ENCODE data around the gene CA12. TPM values are rescaled to one million over a fixed set of nuclear protein-coding genes. Genes with fewer than 3 reads are reported as not detected.

The CA12 gene
- polyA plus RNA-seq, 3 donors = not detected

DNA sequence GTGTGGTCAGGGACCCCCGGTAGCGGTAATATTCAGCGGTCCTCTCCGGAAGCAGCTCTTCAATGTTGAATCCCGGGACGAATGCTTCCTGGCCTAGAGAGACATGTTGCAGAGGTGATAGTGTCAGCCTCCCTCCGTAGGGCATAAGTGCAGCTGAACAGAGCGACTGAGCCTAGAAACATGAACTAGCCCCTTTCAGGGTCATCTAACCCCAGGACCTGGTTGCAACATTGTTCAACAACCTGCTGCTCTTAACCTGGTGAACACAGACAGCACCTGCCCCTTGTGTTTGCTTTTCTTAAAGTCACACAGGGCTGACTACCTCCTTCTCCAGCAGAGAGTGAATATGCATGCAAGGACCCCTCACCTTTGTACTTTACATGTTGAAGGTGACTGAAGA lies 41.3 kb downstream of the CA12 start:
- TF ChIP-seq, protein P1, sequence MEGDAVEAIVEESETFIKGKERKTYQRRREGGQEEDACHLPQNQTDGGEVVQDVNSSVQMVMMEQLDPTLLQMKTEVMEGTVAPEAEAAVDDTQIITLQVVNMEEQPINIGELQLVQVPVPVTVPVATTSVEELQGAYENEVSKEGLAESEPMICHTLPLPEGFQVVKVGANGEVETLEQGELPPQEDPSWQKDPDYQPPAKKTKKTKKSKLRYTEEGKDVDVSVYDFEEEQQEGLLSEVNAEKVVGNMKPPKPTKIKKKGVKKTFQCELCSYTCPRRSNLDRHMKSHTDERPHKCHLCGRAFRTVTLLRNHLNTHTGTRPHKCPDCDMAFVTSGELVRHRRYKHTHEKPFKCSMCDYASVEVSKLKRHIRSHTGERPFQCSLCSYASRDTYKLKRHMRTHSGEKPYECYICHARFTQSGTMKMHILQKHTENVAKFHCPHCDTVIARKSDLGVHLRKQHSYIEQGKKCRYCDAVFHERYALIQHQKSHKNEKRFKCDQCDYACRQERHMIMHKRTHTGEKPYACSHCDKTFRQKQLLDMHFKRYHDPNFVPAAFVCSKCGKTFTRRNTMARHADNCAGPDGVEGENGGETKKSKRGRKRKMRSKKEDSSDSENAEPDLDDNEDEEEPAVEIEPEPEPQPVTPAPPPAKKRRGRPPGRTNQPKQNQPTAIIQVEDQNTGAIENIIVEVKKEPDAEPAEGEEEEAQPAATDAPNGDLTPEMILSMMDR (IDR thresholded peaks at IDR 0.05) = no peak
- Histone ChIP-seq H3K79me2 (ENCODE audit: insufficient read depth, low read length) (no peaks in the 10 kb centered on the region), H4K20me1 (ENCODE audit: insufficient read depth, low read length) (no peaks in the 10 kb centered on the region), H3K4me2 (replicated peaks; ENCODE audit: extremely low read depth, low read length, poor library complexity, severe bottlenecking) (no peak overlapping the region), H2AFZ (ENCODE audit: insufficient read depth, low read depth, low read length, poor library complexity, severe bottlenecking) (no peak overlapping the region), H3K36me3 (replicated peaks in 1 of 2; ENCODE audit: control insufficient read depth in 1 of 2, insufficient read depth in 2 of 2, low read length in 2 of 2) (no peaks in the 10 kb centered on the region), H3K27me3 (ENCODE audit: control insufficient read depth in 2 of 2, insufficient read depth in 2 of 2, low read length in 2 of 2) (no peaks in the 10 kb centered on the region), H3K9me3 (replicated peaks in 1 of 2; ENCODE audit: control insufficient read depth in 1 of 2, insufficient read depth in 1 of 2, low read length in 2 of 2) (no peaks in the 10 kb centered on the region), H3K27ac (ENCODE audit: low read depth in 1 of 2, low read length in 2 of 2) (no peak overlapping the region), H3K9ac (ENCODE audit: insufficient read depth, low read length, poor library complexity, severe bottlenecking) (no peak overlapping the region), H3K4me3 (replicated peaks in 1 of 3; ENCODE audit: low read depth in 2 of 3, low read length in 3 of 3) (no peak overlapping the region), H3K4me1 (ENCODE audit: control insufficient read depth in 1 of 2, insufficient read depth in 2 of 2, low read length in 2 of 2) (no peaks in the 10 kb centered on the region)
- no peak for DNase-seq
- H3K4me1 Mint-ChIP-seq = no peaks in the 10 kb centered on the region
- WGBS (ENCODE audit: insufficient coverage) = 100% methylated on average over 2 of the region's 8 CpGs
- intact Hi-C loops (cut with micrococcal nuclease) = no loop called here
- no peaks in the 10 kb centered on the region for H3K9me3 Mint-ChIP-seq
- H3K4me3 Mint-ChIP-seq = no peak overlapping the region
- H3K36me3 Mint-ChIP-seq = no peaks in the 10 kb centered on the region
- H3K27ac Mint-ChIP-seq = no peak overlapping the region
- H3K27me3 Mint-ChIP-seq (ENCODE audit: low read depth in 3 of 3) = peaks cover 0 to 3% (median 0%) of the 10 kb centered on the region in 3 donors

DNA sequence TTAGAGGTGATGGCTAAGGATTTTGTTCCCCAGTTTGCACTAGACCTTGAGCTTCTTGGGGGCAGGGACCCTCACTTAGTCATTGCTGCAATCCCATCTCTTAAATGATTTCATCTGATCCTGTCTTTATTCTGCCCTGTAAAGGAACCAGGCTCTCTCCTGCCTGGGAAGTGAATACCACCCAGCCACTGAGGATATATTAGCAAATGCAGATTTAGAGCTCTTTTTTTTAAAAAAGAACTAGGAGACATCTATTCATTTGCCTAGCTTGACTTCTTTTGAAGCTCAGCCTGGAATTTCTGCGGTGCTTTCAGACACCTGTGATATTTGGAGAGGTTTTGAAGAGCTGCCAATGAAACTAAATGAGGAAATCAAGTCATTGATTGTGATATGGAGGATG lies 41.8 kb downstream of the CA12 start:
- Histone ChIP-seq H2AFZ (ENCODE audit: insufficient read depth, low read depth, low read length, poor library complexity, severe bottlenecking) (no peak overlapping the region), H3K27ac (ENCODE audit: low read depth in 1 of 2, low read length in 2 of 2) (no peak overlapping the region), H3K9me3 (replicated peaks in 1 of 2; ENCODE audit: control insufficient read depth in 1 of 2, insufficient read depth in 1 of 2, low read length in 2 of 2) (no peaks in the 10 kb centered on the region), H3K27me3 (ENCODE audit: control insufficient read depth in 2 of 2, insufficient read depth in 2 of 2, low read length in 2 of 2) (no peaks in the 10 kb centered on the region), H3K4me1 (ENCODE audit: control insufficient read depth in 1 of 2, insufficient read depth in 2 of 2, low read length in 2 of 2) (no peaks in the 10 kb centered on the region), H3K9ac (ENCODE audit: insufficient read depth, low read length, poor library complexity, severe bottlenecking) (no peak overlapping the region), H3K4me2 (replicated peaks; ENCODE audit: extremely low read depth, low read length, poor library complexity, severe bottlenecking) (no peak overlapping the region), H3K79me2 (ENCODE audit: insufficient read depth, low read length) (no peaks in the 10 kb centered on the region), H3K36me3 (replicated peaks in 1 of 2; ENCODE audit: control insufficient read depth in 1 of 2, insufficient read depth in 2 of 2, low read length in 2 of 2) (no peaks in the 10 kb centered on the region), H3K4me3 (replicated peaks in 1 of 3; ENCODE audit: low read depth in 2 of 3, low read length in 3 of 3) (no peak overlapping the region), H4K20me1 (ENCODE audit: insufficient read depth, low read length) (no peaks in the 10 kb centered on the region)
- no peak for DNase-seq
- intact Hi-C loops (cut with micrococcal nuclease) = no loop called here
- no peaks in the 10 kb centered on the region for H3K4me1 Mint-ChIP-seq
- no peaks in the 10 kb centered on the region for H3K9me3 Mint-ChIP-seq
- H3K27ac Mint-ChIP-seq = peak overlapping the region in 1 of 7 donors; percentile 61
- no peak overlapping the region for H3K4me3 Mint-ChIP-seq
- 63% methylated on average over 1 of the region's 1 CpG for WGBS (ENCODE audit: insufficient coverage)
- H3K27me3 Mint-ChIP-seq (ENCODE audit: low read depth in 3 of 3) = peaks cover 0 to 3% (median 0%) of the 10 kb centered on the region in 3 donors
- TF ChIP-seq, protein P1 (IDR thresholded peaks at IDR 0.05) = no peak
- H3K36me3 Mint-ChIP-seq = no peaks in the 10 kb centered on the region

All from CD14-positive monocyte (primary cell).